ENCODE data around the gene C1orf74.

Gene C1orf74

GRCh38 chr1:209827384-209828262 is 43.3 kb upstream of the C1orf74 start, which contains the start of gene UTP25:
Gene UTP25, plus strand, starts transcription at chr1:209827972. Its CDS starts 92 bp downstream, at chr1:209828064.
- ATAC-seq = peak; percentile 79
- TF ChIP-seq CSDC2 (CRISPR knock-in tag; IDR thresholded peaks at IDR 0.05) (no peak), ZFP30 (CRISPR knock-in tag; IDR thresholded peaks at IDR 0.05) (no peak), TOX (CRISPR knock-in tag; IDR thresholded peaks at IDR 0.05; ENCODE audit: borderline replicate concordance) (peak; percentile 19; the same call in 1 of the 2 replicates), RARB (CRISPR knock-in tag; IDR thresholded peaks at IDR 0.05) (no peak)

GRCh38 chr1:209825591-209826434 is 41.5 kb upstream of the C1orf74 start:
- no peak for TF ChIP-seq PATZ1 (CRISPR knock-in tag; IDR thresholded peaks at IDR 0.05; ENCODE audit: borderline replicate concordance)
- TF ChIP-seq RARB (CRISPR knock-in tag; IDR thresholded peaks at IDR 0.05) = no peak
- TF ChIP-seq BACH2 (CRISPR knock-in tag; IDR thresholded peaks at IDR 0.05; ENCODE audit: borderline replicate concordance) = no peak
- TF ChIP-seq ZFP3 (CRISPR knock-in tag; IDR thresholded peaks at IDR 0.05) = no peak
- no peak for TF ChIP-seq ZNF565 (CRISPR knock-in tag; conservative IDR thresholded peaks at IDR 0.05; ENCODE audit: low read depth)
- TF ChIP-seq ARNTL (CRISPR knock-in tag; IDR thresholded peaks at IDR 0.05; ENCODE audit: borderline replicate concordance, low read depth) = no peak
- no peak for TF ChIP-seq SNAI2 (CRISPR knock-in tag; IDR thresholded peaks at IDR 0.05)
- no peak for TF ChIP-seq PPARA (CRISPR knock-in tag; IDR thresholded peaks at IDR 0.05; ENCODE audit: borderline replicate concordance)
- TF ChIP-seq CREB5 (CRISPR knock-in tag; IDR thresholded peaks at IDR 0.05; ENCODE audit: low read depth) = no peak
- TF ChIP-seq TOX (CRISPR knock-in tag; IDR thresholded peaks at IDR 0.05; ENCODE audit: borderline replicate concordance) = no peak
- no peak for TF ChIP-seq ZNF70 (CRISPR knock-in tag; IDR thresholded peaks at IDR 0.05)
- no peak for TF ChIP-seq TSHZ2 (CRISPR knock-in tag; IDR thresholded peaks at IDR 0.05)
- TF ChIP-seq GLIS3 (CRISPR knock-in tag; IDR thresholded peaks at IDR 0.05) = no peak
- no peak for TF ChIP-seq ESRRG (CRISPR knock-in tag; IDR thresholded peaks at IDR 0.05)
- no peak for TF ChIP-seq ZNF8 (CRISPR knock-in tag; IDR thresholded peaks at IDR 0.05)
- TF ChIP-seq CSDC2 (CRISPR knock-in tag; IDR thresholded peaks at IDR 0.05) = no peak
- ATAC-seq = no peak

- TF ChIP-seq RARB (CRISPR knock-in tag; IDR thresholded peaks at IDR 0.05) = no peak
- TF ChIP-seq TOX (CRISPR knock-in tag; IDR thresholded peaks at IDR 0.05; ENCODE audit: borderline replicate concordance) = no peak; the same call in 1 of the 2 replicates
- no peak for TF ChIP-seq ZFP30 (CRISPR knock-in tag; IDR thresholded peaks at IDR 0.05)
- no peak for TF ChIP-seq CSDC2 (CRISPR knock-in tag; IDR thresholded peaks at IDR 0.05)
- TF ChIP-seq TCF4 (CRISPR knock-in tag; IDR thresholded peaks at IDR 0.05; ENCODE audit: borderline replicate concordance) = no peak
- no peak for TF ChIP-seq BACH2 (CRISPR knock-in tag; IDR thresholded peaks at IDR 0.05; ENCODE audit: borderline replicate concordance)
- TF ChIP-seq GLIS3 (CRISPR knock-in tag; IDR thresholded peaks at IDR 0.05) = no peak
- TF ChIP-seq ZFP3 (CRISPR knock-in tag; IDR thresholded peaks at IDR 0.05) = no peak
- no peak for TF ChIP-seq ZNF8 (CRISPR knock-in tag; IDR thresholded peaks at IDR 0.05)
- ATAC-seq = peak; percentile 76
Observed at GRCh38 chr1:209823143-209824041, 39.0 kb upstream of the C1orf74 start.

All from SK-N-SH treated with all-trans-retinoic acid at 6 μM for 48 hours (cell line).